Measurements from ENCODE around the gene CLEC10A. TPM values are rescaled to one million over a fixed set of nuclear protein-coding genes. Genes with fewer than 3 reads are reported as not detected.
"Not testable (repeated sequence)": the region's sequence is repeated elsewhere in the genome, so short reads cannot be mapped to it uniquely, and the experiment has no call there.

Gene CLEC10A, protein sequence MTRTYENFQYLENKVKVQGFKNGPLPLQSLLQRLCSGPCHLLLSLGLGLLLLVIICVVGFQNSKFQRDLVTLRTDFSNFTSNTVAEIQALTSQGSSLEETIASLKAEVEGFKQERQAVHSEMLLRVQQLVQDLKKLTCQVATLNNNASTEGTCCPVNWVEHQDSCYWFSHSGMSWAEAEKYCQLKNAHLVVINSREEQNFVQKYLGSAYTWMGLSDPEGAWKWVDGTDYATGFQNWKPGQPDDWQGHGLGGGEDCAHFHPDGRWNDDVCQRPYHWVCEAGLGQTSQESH
- total RNA-seq, result not detected in 2 replicates

DNA sequence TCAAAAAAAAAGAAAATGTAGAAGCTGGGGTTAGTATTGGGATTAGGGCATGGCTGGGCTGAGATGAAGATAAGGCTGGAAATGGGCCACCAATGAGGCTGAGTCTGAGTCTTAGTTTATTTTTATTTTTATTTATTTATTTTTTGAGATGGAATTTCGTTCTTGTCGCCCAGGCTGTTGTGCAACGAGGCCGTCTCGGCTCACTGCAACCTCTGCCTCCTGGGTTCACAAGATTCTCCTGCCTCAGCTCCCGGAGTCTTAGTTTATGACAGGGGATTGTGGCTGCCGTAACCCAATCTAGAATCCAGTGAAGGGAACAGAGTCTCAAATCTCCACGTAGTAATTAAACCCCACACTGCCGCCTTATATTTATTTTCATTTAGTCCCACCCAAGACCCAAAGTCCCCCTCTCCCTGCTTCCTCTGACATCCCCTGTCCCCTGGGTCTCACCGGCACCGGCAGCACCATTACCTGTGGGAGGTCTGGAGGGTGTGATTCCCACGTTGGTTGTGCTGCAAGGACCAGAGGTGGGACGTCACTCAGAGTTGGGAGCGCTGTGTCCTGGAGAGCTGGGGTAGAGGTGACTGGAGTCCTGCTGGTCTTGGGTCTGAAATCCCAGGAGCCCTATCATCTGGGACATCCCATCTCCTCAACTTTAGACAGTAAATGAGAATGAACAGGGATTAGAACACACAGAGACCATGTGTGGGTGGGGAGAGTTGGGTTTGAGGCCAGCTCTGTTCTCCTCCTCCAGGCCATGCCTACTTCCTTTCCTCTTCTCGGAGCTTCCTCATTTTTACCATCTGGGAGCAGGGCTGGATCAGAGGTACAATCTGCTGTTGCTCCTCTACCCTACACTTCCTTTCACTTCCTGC, at the start of gene CLEC10A:
Gene CLEC10A, minus strand, starts transcription at position 671 of the 875 bp plus-strand sequence. CDS start 1,439 bp downstream, outside the sequence.
- no peaks in the 10 kb centered on the region for H3K79me2 ChIP-seq (ENCODE audit: insufficient read depth, low read length)
- peaks cover 3% of the 10 kb centered on the region for H3K4me1 ChIP-seq (ENCODE audit: insufficient read depth, low read length)
- H3K4me3 ChIP-seq (ENCODE audit: insufficient read depth, low read length), result no peak within 1 kb of the TSS
- H3K9me3 ChIP-seq (ENCODE audit: low read depth, low read length), result no peaks in the 10 kb centered on the region
- no peak for TF ChIP-seq CTCF (IDR thresholded peaks at IDR 0.05; ENCODE audit: extremely low read depth, low read depth, low read length)
- no peak for DNase-seq (ENCODE audit: insufficient read length, low spot score, missing footprints)
- no peaks in the 10 kb centered on the region for H3K36me3 ChIP-seq (ENCODE audit: insufficient read depth, low read length)
- H3K27me3 ChIP-seq (ENCODE audit: insufficient read depth, low read length), result peaks cover 13% of the 10 kb centered on the region
- no peak within 1 kb of the TSS for H3K27ac ChIP-seq (ENCODE audit: low read depth, low read length)
- H3K4me2 ChIP-seq (ENCODE audit: insufficient read depth, low read length), result no peak within 1 kb of the TSS
- no peak within 1 kb of the TSS for H2AFZ ChIP-seq (ENCODE audit: low read length)
- H4K20me1 ChIP-seq (ENCODE audit: insufficient read depth, low read length), result no peaks in the 10 kb centered on the region

GRCh38 chr17:7129311-7129710, 49.3 kb upstream of the CLEC10A start:
- no peaks in the 10 kb centered on the region for H4K20me1 ChIP-seq (ENCODE audit: insufficient read depth, low read length)
- H3K4me1 ChIP-seq (ENCODE audit: insufficient read depth, low read length), result no peaks in the 10 kb centered on the region
- H3K9me3 ChIP-seq (ENCODE audit: low read depth, low read length), result no peaks in the 10 kb centered on the region
- H2AFZ ChIP-seq (ENCODE audit: low read length), result no peak overlapping the region
- H3K36me3 ChIP-seq (ENCODE audit: insufficient read depth, low read length), result no peaks in the 10 kb centered on the region
- no peaks in the 10 kb centered on the region for H3K79me2 ChIP-seq (ENCODE audit: insufficient read depth, low read length)
- DNase-seq (ENCODE audit: insufficient read length, low spot score, missing footprints), result no peak
- no peak overlapping the region for H3K4me2 ChIP-seq (ENCODE audit: insufficient read depth, low read length)
- H3K27me3 ChIP-seq (ENCODE audit: insufficient read depth, low read length), result peaks cover 4% of the 10 kb centered on the region
- no peak for TF ChIP-seq CTCF (IDR thresholded peaks at IDR 0.05; ENCODE audit: extremely low read depth, low read depth, low read length)
- H3K27ac ChIP-seq (ENCODE audit: low read depth, low read length), result no peak overlapping the region
- no peak overlapping the region for H3K4me3 ChIP-seq (ENCODE audit: insufficient read depth, low read length)

GRCh38 chr17:7128160-7128559, 48.1 kb upstream of the CLEC10A start:
- no peaks in the 10 kb centered on the region for H3K79me2 ChIP-seq (ENCODE audit: insufficient read depth, low read length)
- H3K4me3 ChIP-seq (ENCODE audit: insufficient read depth, low read length), result no peak overlapping the region
- no peaks in the 10 kb centered on the region for H3K4me1 ChIP-seq (ENCODE audit: insufficient read depth, low read length)
- no peak for TF ChIP-seq CTCF (IDR thresholded peaks at IDR 0.05; ENCODE audit: extremely low read depth, low read depth, low read length)
- no peaks in the 10 kb centered on the region for H3K9me3 ChIP-seq (ENCODE audit: low read depth, low read length)
- H3K27ac ChIP-seq (ENCODE audit: low read depth, low read length), result no peak overlapping the region
- H2AFZ ChIP-seq (ENCODE audit: low read length), result no peak overlapping the region
- H3K4me2 ChIP-seq (ENCODE audit: insufficient read depth, low read length), result no peak overlapping the region
- no peaks in the 10 kb centered on the region for H3K36me3 ChIP-seq (ENCODE audit: insufficient read depth, low read length)
- no peaks in the 10 kb centered on the region for H4K20me1 ChIP-seq (ENCODE audit: insufficient read depth, low read length)
- peaks cover 4% of the 10 kb centered on the region for H3K27me3 ChIP-seq (ENCODE audit: insufficient read depth, low read length)
- DNase-seq (ENCODE audit: insufficient read length, low spot score, missing footprints), result no peak

DNA sequence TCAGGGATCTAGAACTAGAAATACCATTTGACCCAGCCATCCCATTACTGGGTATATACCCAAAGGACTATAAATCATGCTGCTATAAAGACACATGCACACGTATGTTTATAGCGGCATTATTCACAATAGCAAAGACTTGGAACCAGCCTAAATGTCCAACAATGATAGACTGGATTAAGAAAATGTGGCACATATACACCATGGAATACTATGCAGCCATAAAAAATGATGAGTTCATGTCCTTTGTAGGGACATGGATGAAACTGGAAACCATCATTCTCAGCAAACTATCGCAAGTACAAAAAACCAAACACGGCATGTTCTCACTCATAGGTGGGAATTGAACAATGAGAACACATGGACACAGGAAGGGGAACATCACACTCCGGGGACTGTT, 47.5 kb upstream of the CLEC10A start:
- H4K20me1 ChIP-seq (ENCODE audit: insufficient read depth, low read length); H3K79me2 ChIP-seq (ENCODE audit: insufficient read depth, low read length); H3K36me3 ChIP-seq (ENCODE audit: insufficient read depth, low read length); H3K4me3 ChIP-seq (ENCODE audit: insufficient read depth, low read length); DNase-seq (ENCODE audit: insufficient read length, low spot score, missing footprints); H2AFZ ChIP-seq (ENCODE audit: low read length); H3K4me1 ChIP-seq (ENCODE audit: insufficient read depth, low read length); H3K27me3 ChIP-seq (ENCODE audit: insufficient read depth, low read length); H3K27ac ChIP-seq (ENCODE audit: low read depth, low read length); H3K4me2 ChIP-seq (ENCODE audit: insufficient read depth, low read length); H3K9me3 ChIP-seq (ENCODE audit: low read depth, low read length): not testable (repeated sequence)

GRCh38 chr17:7126386-7126785, 46.3 kb upstream of the CLEC10A start:
- not testable (repeated sequence) for H3K4me2 ChIP-seq (ENCODE audit: insufficient read depth, low read length); H4K20me1 ChIP-seq (ENCODE audit: insufficient read depth, low read length); H2AFZ ChIP-seq (ENCODE audit: low read length); H3K27ac ChIP-seq (ENCODE audit: low read depth, low read length); DNase-seq (ENCODE audit: insufficient read length, low spot score, missing footprints); H3K4me3 ChIP-seq (ENCODE audit: insufficient read depth, low read length); H3K27me3 ChIP-seq (ENCODE audit: insufficient read depth, low read length); H3K9me3 ChIP-seq (ENCODE audit: low read depth, low read length); H3K36me3 ChIP-seq (ENCODE audit: insufficient read depth, low read length); H3K4me1 ChIP-seq (ENCODE audit: insufficient read depth, low read length); H3K79me2 ChIP-seq (ENCODE audit: insufficient read depth, low read length)

All from osteoblast (primary cell).